Measurements from ENCODE around the gene AMBP. TPM values are rescaled to one million over a fixed set of nuclear protein-coding genes. Genes with fewer than 3 reads are reported as not detected.

AMBP gene
- total RNA-seq, 1 donor from 2014 or later: 0.29 TPM

- Mint-ChIP-seq H3K36me3 (ENCODE audit: unreplicated experiment) (peaks cover 8% of the 10 kb centered on the region), H3K27me3 (ENCODE audit: unreplicated experiment) (peaks cover 2% of the 10 kb centered on the region), H3K9me3 (ENCODE audit: unreplicated experiment) (peaks cover 4% of the 10 kb centered on the region), H3K27ac (ENCODE audit: unreplicated experiment) (no peak overlapping the region), H3K4me1 (ENCODE audit: low read depth, unreplicated experiment) (peaks cover 16% of the 10 kb centered on the region), H3K4me3 (ENCODE audit: unreplicated experiment) (no peak overlapping the region)
- DNase-seq: no peak
- no peak for TF ChIP-seq CTCF (IDR thresholded peaks at IDR 0.05; ENCODE audit: partially characterized antibody, unreplicated experiment)
These were observed 22.2 kb downstream of the AMBP start for GRCh38 chr9:114055894-114056293.

- DNase-seq: no peak
- Mint-ChIP-seq H3K27ac (ENCODE audit: unreplicated experiment) (no peak overlapping the region), H3K36me3 (ENCODE audit: unreplicated experiment) (peaks cover 9% of the 10 kb centered on the region), H3K27me3 (ENCODE audit: unreplicated experiment) (peaks cover 5% of the 10 kb centered on the region), H3K4me3 (ENCODE audit: unreplicated experiment) (no peak overlapping the region), H3K4me1 (ENCODE audit: low read depth, unreplicated experiment) (peaks cover 15% of the 10 kb centered on the region), H3K9me3 (ENCODE audit: unreplicated experiment) (peaks cover 4% of the 10 kb centered on the region)
- no peak for TF ChIP-seq CTCF (IDR thresholded peaks at IDR 0.05; ENCODE audit: partially characterized antibody, unreplicated experiment)
These were observed 23.0 kb downstream of the AMBP start for GRCh38 chr9:114055061-114055460.

- DNase-seq: no peak
- H3K4me1 Mint-ChIP-seq (ENCODE audit: low read depth, unreplicated experiment): peaks cover 9% of the 10 kb centered on the region
- H3K36me3 Mint-ChIP-seq (ENCODE audit: unreplicated experiment): peaks cover 13% of the 10 kb centered on the region
- no peak overlapping the region for H3K27ac Mint-ChIP-seq (ENCODE audit: unreplicated experiment)
- TF ChIP-seq CTCF (IDR thresholded peaks at IDR 0.05; ENCODE audit: partially characterized antibody, unreplicated experiment): no peak
- peaks cover 7% of the 10 kb centered on the region for H3K9me3 Mint-ChIP-seq (ENCODE audit: unreplicated experiment)
- no peak overlapping the region for H3K4me3 Mint-ChIP-seq (ENCODE audit: unreplicated experiment)
- peaks cover 5% of the 10 kb centered on the region for H3K27me3 Mint-ChIP-seq (ENCODE audit: unreplicated experiment)
These were observed 23.9 kb downstream of the AMBP start for GRCh38 chr9:114054191-114054690.

GRCh38 chr9:114053246-114054005, 24.7 kb downstream of the AMBP start:
- H3K4me1 Mint-ChIP-seq (ENCODE audit: low read depth, unreplicated experiment): peaks cover 5% of the 10 kb centered on the region
- no peak overlapping the region for H3K27ac Mint-ChIP-seq (ENCODE audit: unreplicated experiment)
- H3K27me3 Mint-ChIP-seq (ENCODE audit: unreplicated experiment): peaks cover 6% of the 10 kb centered on the region
- peaks cover 7% of the 10 kb centered on the region for H3K9me3 Mint-ChIP-seq (ENCODE audit: unreplicated experiment)
- TF ChIP-seq CTCF (IDR thresholded peaks at IDR 0.05; ENCODE audit: partially characterized antibody, unreplicated experiment): no peak
- peaks cover 13% of the 10 kb centered on the region for H3K36me3 Mint-ChIP-seq (ENCODE audit: unreplicated experiment)
- no peak overlapping the region for H3K4me3 Mint-ChIP-seq (ENCODE audit: unreplicated experiment)
- no peak for DNase-seq

- Mint-ChIP-seq H3K27ac (ENCODE audit: unreplicated experiment) (no peak overlapping the region), H3K27me3 (ENCODE audit: unreplicated experiment) (peaks cover 9% of the 10 kb centered on the region), H3K4me1 (ENCODE audit: low read depth, unreplicated experiment) (peaks cover 5% of the 10 kb centered on the region), H3K36me3 (ENCODE audit: unreplicated experiment) (peaks cover 10% of the 10 kb centered on the region), H3K4me3 (ENCODE audit: unreplicated experiment) (no peak overlapping the region), H3K9me3 (ENCODE audit: unreplicated experiment) (peaks cover 5% of the 10 kb centered on the region)
- no peak for DNase-seq
- TF ChIP-seq CTCF (IDR thresholded peaks at IDR 0.05; ENCODE audit: partially characterized antibody, unreplicated experiment): no peak
These were observed 26.4 kb downstream of the AMBP start for GRCh38 chr9:114051706-114052105.

All from glutamatergic neuron (in vitro differentiated cells).